GM18868 (cell line): ENCODE data around the gene DDIT4.

ENCODE experiments used
- ATAC-seq: cut with Tn5 transposase; IDR thresholded peaks from one replicate; pipeline ENCODE4 v1.9.1; 2021; ENCODE audit warnings: mild to moderate bottlenecking, moderate library complexity; ENCODE audit not compliant: unreplicated experiment

The DDIT4 gene

GRCh38 chr10:72316386-72316700 lies 42.6 kb downstream of the DDIT4 start:
- no peak for ATAC-seq

GRCh38 chr10:72316748-72317435 lies 43.2 kb downstream of the DDIT4 start:
- no peak for ATAC-seq

- no peak for ATAC-seq
These were observed 44.9 kb downstream of the DDIT4 start for GRCh38 chr10:72318418-72319262.

DNA sequence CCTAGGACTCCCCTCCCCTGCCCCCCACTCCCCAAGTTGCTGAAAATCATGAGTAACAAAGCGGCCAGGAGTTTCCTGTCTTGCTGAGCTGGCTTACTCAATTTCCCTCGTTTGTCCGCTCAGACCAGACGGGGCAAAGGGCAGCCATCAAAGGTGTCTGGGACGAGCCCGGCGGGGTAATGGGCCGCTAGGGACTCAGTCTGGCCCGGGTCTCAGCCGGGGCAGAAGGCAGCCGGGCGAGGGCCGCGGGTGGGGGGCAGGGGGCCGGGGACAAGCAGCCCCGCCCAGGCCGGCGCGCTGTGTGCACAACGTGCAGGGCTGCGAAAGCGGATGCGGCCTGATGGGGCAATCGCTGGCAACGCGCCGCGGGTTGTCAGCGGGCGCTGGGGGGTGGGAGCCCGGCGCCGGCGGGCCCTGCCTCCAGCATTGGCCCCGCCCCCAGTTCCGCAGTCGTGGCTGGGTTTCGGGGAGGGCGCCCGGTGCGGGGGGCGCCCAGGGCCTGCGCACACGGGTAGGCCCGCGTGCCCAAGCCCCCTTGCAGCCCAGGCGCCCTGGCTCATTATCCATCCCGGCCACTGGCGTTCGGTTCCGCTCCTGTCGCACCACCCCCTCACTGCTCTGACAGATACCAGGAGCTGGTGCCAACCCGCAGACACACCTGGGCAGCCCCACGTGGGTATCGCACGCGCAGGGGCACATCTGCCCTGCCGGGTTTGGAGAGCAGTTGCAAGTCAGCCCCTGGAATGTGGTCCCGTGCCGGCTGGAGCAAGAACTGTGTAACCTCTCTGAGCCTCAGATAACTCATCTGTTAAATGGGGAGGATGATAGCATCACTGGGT lies 45.9 kb downstream of the DDIT4 start:
- ATAC-seq = peak; percentile 60

GRCh38 chr10:72320676-72321247 lies 47.0 kb downstream of the DDIT4 start:
- peak; percentile 61 for ATAC-seq

- ATAC-seq = no peak
These were observed 47.7 kb downstream of the DDIT4 start for GRCh38 chr10:72321248-72322029.

DNA sequence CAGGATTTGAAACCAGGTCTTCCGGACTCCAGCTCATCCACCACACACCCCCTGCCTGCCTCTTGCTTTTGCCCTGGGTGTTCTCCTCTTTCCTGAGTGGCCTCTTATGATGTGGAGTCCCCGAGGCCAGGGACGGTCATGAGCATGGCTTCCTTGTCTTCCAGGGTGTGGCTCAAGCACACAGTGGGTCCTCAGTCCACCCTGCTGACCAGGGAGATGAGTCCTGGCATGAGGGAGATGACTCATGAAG lies 48.2 kb downstream of the DDIT4 start:
- ATAC-seq = no peak

GRCh38 chr10:72322280-72323058 lies 48.7 kb downstream of the DDIT4 start:
- no peak for ATAC-seq

GRCh38 chr10:72323108-72323749 lies 49.5 kb downstream of the DDIT4 start:
- no peak for ATAC-seq

GRCh38 chr10:72323771-72324191 lies 50.1 kb downstream of the DDIT4 start:
- no peak for ATAC-seq
